Measurements from ENCODE around the gene ABCC8.

GRCh38 chr11:17369094-17369493, 107.6 kb downstream of the ABCC8 start:
- TF ChIP-seq CTCF (conservative IDR thresholded peaks at IDR 0.05; ENCODE audit: low read depth, low read length) (no peak), EZH2 (IDR thresholded peaks at IDR 0.05; ENCODE audit: borderline replicate concordance, low read depth, low read length, poor library complexity, severe bottlenecking) (no peak)
